Endothelial cell of umbilical vein (primary cell): ENCODE results near the gene NUDT8. TPM values are rescaled to one million over a fixed set of nuclear protein-coding genes. Genes with fewer than 3 reads are reported as not detected.

Experiments used
- BruUV-seq: library from RNA; stranded (reverse); fragments of 400-500 nt; replicated peaks from 2 replicates; lab custom pipeline; 2021; lab: Mats Ljungman, UMichigan
- CTCF ChIA-PET: fragments of 300-600, 350-600 bp; sonication (Branson Sonifier 250); formaldehyde crosslinking; loops from one replicate; lab custom pipeline; 2021; ENCODE audit warnings: antibody characterized with exemption, inconsistent platforms; lab: Charles Lee
- POLR2A ChIA-PET: fragments of 300-600, 350-600 bp; sonication (Branson Sonifier 250); formaldehyde crosslinking; loops from one replicate; lab custom pipeline; 2021; ENCODE audit warnings: antibody characterized with exemption, inconsistent platforms; lab: Charles Lee
- DNase-seq: peaks from one replicate; pipeline ENCODE4 v3.0.0-alpha.2; 2011; ENCODE audit warnings: low read depth, low spot score
- FAIRE-seq: peaks from 2 replicates; lab custom pipeline; 2011; peaks lifted over from hg19 to GRCh38; lab: Jason Lieb, UNC
- H2AFZ ChIP-seq: 2 replicates; pipeline ENCODE4 v1.6.0; 2012; ENCODE audit warnings: low read depth, low read length, control low read depth, inconsistent platforms
- H3K27ac ChIP-seq: 2 replicates; pipeline ENCODE4 v1.5.1; 2011; ENCODE audit warnings: low read depth, mild to moderate bottlenecking, control low read depth, low read length, moderate library complexity; ENCODE audit not compliant: insufficient read depth
- H3K27me3 ChIP-seq, 2 experiments: 2 replicates each; pipeline versions ENCODE4 v1.6.0 to v1.6.1; 2011; ENCODE audit warnings: low read length in 2 of 2, mixed read lengths in 1 of 2; ENCODE audit not compliant: control insufficient read depth in 2 of 2, insufficient read depth in 2 of 2
- H3K36me3 ChIP-seq, 2 experiments: 2 replicates in 1 of 2; 3 replicates in 1 of 2; pipeline ENCODE4 v1.5.1; 2011; ENCODE audit warnings: low read length in 2 of 2, mild to moderate bottlenecking in 1 of 2, moderate library complexity in 1 of 2; ENCODE audit not compliant: control insufficient read depth in 2 of 2, insufficient read depth in 2 of 2; ENCODE audit errors: extremely low read depth in 1 of 2
- H3K4me1 ChIP-seq: 3 replicates; pipeline ENCODE4 v1.5.1; 2011; ENCODE audit warnings: mild to moderate bottlenecking, low read length; ENCODE audit not compliant: control insufficient read depth, insufficient read depth; ENCODE audit errors: extremely low read depth
- H3K4me2 ChIP-seq: 2 replicates; pipeline ENCODE4 v1.6.1; 2011; ENCODE audit warnings: low read length, control low read depth, mixed read lengths; ENCODE audit not compliant: insufficient read depth
- H3K4me3 ChIP-seq, 3 experiments: fragments of 200-600 bp in 1 of 3; sonication (generic), shearing (Covaris generic) in 1 of 3; replicated peaks in 1 of 3; 2 replicates each; pipeline ENCODE4 v1.5.1; 2011 to 2016; ENCODE audit warnings: control low read depth in 3 of 3, low read length in 3 of 3, mild to moderate bottlenecking in 2 of 3, inconsistent platforms in 1 of 3, low read depth in 1 of 3, moderate library complexity in 1 of 3; ENCODE audit not compliant: insufficient read depth in 1 of 3
- H3K79me2 ChIP-seq: 2 replicates; pipeline ENCODE4 v1.6.0; 2012; ENCODE audit warnings: low read length, inconsistent platforms; ENCODE audit not compliant: control insufficient read depth, insufficient read depth
- H3K9ac ChIP-seq: replicated peaks from 2 replicates; pipeline ENCODE3; 2011; ENCODE audit warnings: low read length, control low read depth; ENCODE audit not compliant: insufficient read depth; ENCODE audit errors: extremely low read depth
- H3K9me1 ChIP-seq: replicated peaks from 3 replicates; pipeline ENCODE4 v1.6.0; 2011; ENCODE audit warnings: mild to moderate bottlenecking, low read length; ENCODE audit not compliant: control insufficient read depth, insufficient read depth; ENCODE audit errors: extremely low read depth
- H3K9me3 ChIP-seq: replicated peaks from 2 replicates; pipeline ENCODE4 v1.5.1; 2012; ENCODE audit warnings: low read length, inconsistent platforms; ENCODE audit not compliant: control insufficient read depth, insufficient read depth
- H4K20me1 ChIP-seq: replicated peaks from 2 replicates; pipeline ENCODE3; 2011; ENCODE audit warnings: mild to moderate bottlenecking, low read length; ENCODE audit not compliant: control insufficient read depth, insufficient read depth; ENCODE audit errors: extremely low read depth
- EZH2 ChIP-seq: IDR thresholded peaks from 2 replicates; pipeline ENCODE4 v1.6.1; 2012; ENCODE audit warnings: borderline replicate concordance, low read depth, mild to moderate bottlenecking, moderate library complexity, low read length, inconsistent platforms; ENCODE audit not compliant: severe bottlenecking
- FOS ChIP-seq: IDR thresholded peaks from 2 replicates; pipeline ENCODE4 v1.6.1; 2011; ENCODE audit warnings: mild to moderate bottlenecking, low read length, moderate library complexity, borderline replicate concordance; ENCODE audit not compliant: insufficient read depth
- GATA2 ChIP-seq: IDR thresholded peaks from 2 replicates; pipeline ENCODE4 v1.7.0; 2011; ENCODE audit warnings: low read depth, mild to moderate bottlenecking, moderate library complexity, mixed read lengths, low read length; ENCODE audit not compliant: insufficient read length, insufficient read depth
- JUN ChIP-seq: IDR thresholded peaks from 2 replicates; pipeline ENCODE4 v1.6.1; 2011; ENCODE audit warnings: borderline replicate concordance, low read depth; ENCODE audit not compliant: insufficient read length, insufficient read depth
- MYC ChIP-seq: IDR thresholded peaks from one replicate; pipeline ENCODE4 v1.6.1; 2011; ENCODE audit warnings: mild to moderate bottlenecking, low read depth, low read length
- POLR2A ChIP-seq: IDR thresholded peaks from 2 replicates; pipeline ENCODE4 v1.6.1; 2012; ENCODE audit warnings: low read depth, mild to moderate bottlenecking, control low read depth, low read length
- POLR2AphosphoS5 ChIP-seq: IDR thresholded peaks from 2 replicates; pipeline ENCODE4 v1.6.1; 2012; ENCODE audit warnings: low read depth, mild to moderate bottlenecking, control low read depth, low read length, moderate library complexity; ENCODE audit not compliant: insufficient read depth
- dilution Hi-C: fragments of 300-500 bp; cut with MboI; formaldehyde crosslinking; loops from one replicate; pipeline ENCODE4 v1.15.0; 2019; ENCODE audit warnings: low sequenced_read_pairs; ENCODE audit not compliant: extremely low pct_ligation_motif_present
- intact Hi-C: fragments of 100-400 bp; cut with micrococcal nuclease; formaldehyde crosslinking; loops from one replicate; pipeline ENCODE4 v1.10.0; 2022
- polyA plus RNA-seq, 4 experiments: library from polyadenylated mRNA; depleted of rRNA in 3 of 4; stranded (reverse) in 3 of 4; unstranded in 1 of 4; fragments of >200 nt; gene quantifications; 2 replicates each; pipeline versions ENCODE4 v1.2.1 to v1.2.3, GENCODE V29; 2011 to 2012; ENCODE audit warnings: missing spikeins in 1 of 4
- total RNA-seq: library from RNA; stranded (reverse); gene quantifications from 2 replicates; pipeline ENCODE4 v1.2.3, GENCODE V29; 2021
- TF ChIP-seq, protein P1 (sequence below), 2 donors: IDR thresholded peaks; 1 replicate in 1 of 2; 2 replicates in 1 of 2; pipeline ENCODE4 v1.5.1; 2011; ENCODE audit warnings: low read length in 2 of 2, mild to moderate bottlenecking in 2 of 2, moderate library complexity in 2 of 2, control low read depth in 1 of 2, inconsistent platforms in 1 of 2, low read depth in 1 of 2; ENCODE audit not compliant: insufficient read depth in 1 of 2; ENCODE audit errors: extremely low read depth in 1 of 2
- TF ChIP-seq, protein P2 (sequence below): IDR thresholded peaks from 2 replicates; pipeline ENCODE4 v1.6.1; 2011; ENCODE audit not compliant: insufficient read depth, insufficient read length

NUDT8 gene
- total and polyA plus RNA-seq, 2 donors (not counting 3 experiments of a cell fraction or from before 2014, with no cell fraction given), result 14.1 to 20.4 TPM

DNA sequence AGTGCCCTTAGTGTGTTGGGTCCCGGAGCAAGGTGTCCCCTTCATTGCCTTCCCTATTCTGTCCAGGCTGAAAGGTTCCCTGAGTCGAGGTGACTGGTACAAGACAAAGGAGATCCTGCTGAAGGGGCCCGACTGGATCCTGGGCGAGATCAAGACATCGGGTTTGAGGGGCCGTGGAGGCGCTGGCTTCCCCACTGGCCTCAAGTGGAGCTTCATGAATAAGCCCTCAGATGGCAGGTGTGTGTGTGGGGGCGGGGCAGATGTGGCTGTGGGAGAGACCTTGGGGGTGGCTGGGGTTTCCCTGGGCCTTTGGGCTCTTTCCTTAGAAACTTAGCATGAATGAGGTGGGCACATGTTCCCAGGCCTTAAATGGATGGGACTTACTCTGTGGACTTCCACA is 21.3 kb downstream of the NUDT8 start:
- ChIA-PET POLR2A (no interaction called here), CTCF (interaction anchor here (1.4 kb wide), 1 partner anchor 21 kb away, joined by 5 read pairs; the partner anchor contains the start of gene NUDT8)
- no peak overlapping the region for H3K4me3 ChIP-seq
- peaks cover 6% of the 10 kb centered on the region for H3K4me1 ChIP-seq
- no peak overlapping the region for H2AFZ ChIP-seq
- H4K20me1 ChIP-seq, result no peaks in the 10 kb centered on the region
- intact Hi-C loops, result no loop called here
- no peak overlapping the region for H3K9ac ChIP-seq
- no peaks in the 10 kb centered on the region for H3K9me3 ChIP-seq
- H3K4me2 ChIP-seq, result no peak overlapping the region
- dilution Hi-C loops, result no loop called here
- BruUV-seq, result no TSS peak
- DNase-seq, result no peak
- H3K79me2 ChIP-seq, result peaks cover 11% of the 10 kb centered on the region
- no peak for FAIRE-seq
- no peak overlapping the region for H3K27ac ChIP-seq
- H3K36me3 ChIP-seq, result peaks cover 3 to 22% of the 10 kb centered on the region in 2 experiments
- no peaks in the 10 kb centered on the region for H3K9me1 ChIP-seq
- TF ChIP-seq MYC (no peak), POLR2A (no peak), JUN (no peak), EZH2 (no peak), POLR2AphosphoS5 (no peak), FOS (no peak), GATA2 (no peak)
- TF ChIP-seq, protein P1, sequence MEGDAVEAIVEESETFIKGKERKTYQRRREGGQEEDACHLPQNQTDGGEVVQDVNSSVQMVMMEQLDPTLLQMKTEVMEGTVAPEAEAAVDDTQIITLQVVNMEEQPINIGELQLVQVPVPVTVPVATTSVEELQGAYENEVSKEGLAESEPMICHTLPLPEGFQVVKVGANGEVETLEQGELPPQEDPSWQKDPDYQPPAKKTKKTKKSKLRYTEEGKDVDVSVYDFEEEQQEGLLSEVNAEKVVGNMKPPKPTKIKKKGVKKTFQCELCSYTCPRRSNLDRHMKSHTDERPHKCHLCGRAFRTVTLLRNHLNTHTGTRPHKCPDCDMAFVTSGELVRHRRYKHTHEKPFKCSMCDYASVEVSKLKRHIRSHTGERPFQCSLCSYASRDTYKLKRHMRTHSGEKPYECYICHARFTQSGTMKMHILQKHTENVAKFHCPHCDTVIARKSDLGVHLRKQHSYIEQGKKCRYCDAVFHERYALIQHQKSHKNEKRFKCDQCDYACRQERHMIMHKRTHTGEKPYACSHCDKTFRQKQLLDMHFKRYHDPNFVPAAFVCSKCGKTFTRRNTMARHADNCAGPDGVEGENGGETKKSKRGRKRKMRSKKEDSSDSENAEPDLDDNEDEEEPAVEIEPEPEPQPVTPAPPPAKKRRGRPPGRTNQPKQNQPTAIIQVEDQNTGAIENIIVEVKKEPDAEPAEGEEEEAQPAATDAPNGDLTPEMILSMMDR (IDR thresholded peaks at IDR 0.05; ENCODE audit: extremely low read depth in 1 of 2, insufficient read depth in 1 of 2, low read depth in 1 of 2, low read length in 2 of 2), result no peak
- TF ChIP-seq, protein P2, sequence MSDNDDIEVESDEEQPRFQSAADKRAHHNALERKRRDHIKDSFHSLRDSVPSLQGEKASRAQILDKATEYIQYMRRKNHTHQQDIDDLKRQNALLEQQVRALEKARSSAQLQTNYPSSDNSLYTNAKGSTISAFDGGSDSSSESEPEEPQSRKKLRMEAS, result no peak
- H3K27me3 ChIP-seq, result no peaks in the 10 kb centered on the region
